K562 (cell line): Measurements from ENCODE around the gene PIGK. TPM values are rescaled to one million over a fixed set of nuclear protein-coding genes. Genes with fewer than 3 reads are reported as not detected.

Experiments used
- ATAC-seq: fragments of 200-7000 bp; cut with Tn5 transposase; 3 replicates; pipeline ENCODE4 v1.9.1; 2020; ENCODE audit warnings: moderate library complexity
- BruUV-seq: library from RNA; stranded (reverse); fragments of 400-500 nt; replicated peaks from 2 replicates; lab custom pipeline; 2021; lab: Mats Ljungman, UMichigan
- CTCF ChIA-PET: fragments of 300-600 bp; formaldehyde crosslinking; extraction: SDS; loops from one replicate; lab custom pipeline; 2021; ENCODE audit warnings: low intra/inter-chr PET ratio; lab: Yijun Ruan, JAX
- POLR2A ChIA-PET: fragments of 300-600, 350-650 bp; sonication (Branson Sonifier 250); formaldehyde crosslinking; extraction: SDS; loops from one replicate; lab custom pipeline; 2021; ENCODE audit warnings: antibody characterized with exemption, inconsistent platforms; lab: Yijun Ruan, JAX
- DNase-seq, 4 experiments: peaks; one replicate each; pipeline versions ENCODE4 v3.0.0 to v3.0.0-alpha.2; 2011 to 2018; ENCODE audit warnings: low spot score in 3 of 4, mixed read lengths in 3 of 4; ENCODE audit errors: extremely low read depth in 1 of 4
- FAIRE-seq: peaks from 2 replicates; lab custom pipeline; 2011; peaks lifted over from hg19 to GRCh38; lab: Jason Lieb, UNC
- H2AFZ ChIP-seq: 2 replicates; pipeline ENCODE4 v1.6.0; 2011; ENCODE audit warnings: low read depth, low read length, control low read depth, inconsistent platforms
- H3K27ac ChIP-seq: fragments of 200-600 bp; 3 replicates; pipeline ENCODE4 v1.8.0; 2011; ENCODE audit warnings: low read depth, mild to moderate bottlenecking, control low read depth, inconsistent platforms, low read length, moderate library complexity, mixed read lengths; ENCODE audit errors: extremely low read depth
- H3K27me3 ChIP-seq, 2 experiments: fragments of 300-600 bp in 1 of 2; 2 replicates in 1 of 2; 3 replicates in 1 of 2; pipeline versions ENCODE4 v1.6.0 to v1.8.0; 2011; ENCODE audit warnings: inconsistent platforms in 2 of 2, low read length in 2 of 2, mild to moderate bottlenecking in 1 of 2, mixed read lengths in 1 of 2, moderate library complexity in 1 of 2; ENCODE audit not compliant: control insufficient read depth in 2 of 2, insufficient read depth in 2 of 2
- H3K36me3 ChIP-seq: fragments of 300-600 bp; 3 replicates; pipeline ENCODE4 v1.8.0; 2011; ENCODE audit warnings: mild to moderate bottlenecking, low read length, inconsistent platforms; ENCODE audit not compliant: control insufficient read depth, insufficient read depth
- H3K4me1 ChIP-seq, 2 experiments: fragments of 200-600 bp in 1 of 2; replicated peaks in 1 of 2; 2 replicates in 1 of 2; 3 replicates in 1 of 2; pipeline versions ENCODE4 v1.5.1 to v1.8.0; 2011; ENCODE audit warnings: inconsistent platforms in 2 of 2, low read length in 2 of 2, mild to moderate bottlenecking in 1 of 2, mixed read lengths in 1 of 2, moderate library complexity in 1 of 2; ENCODE audit not compliant: control insufficient read depth in 2 of 2, insufficient read depth in 2 of 2
- H3K4me2 ChIP-seq: 2 replicates; pipeline ENCODE4 v1.6.1; 2011; ENCODE audit warnings: low read length, control low read depth, inconsistent platforms, mixed read lengths; ENCODE audit not compliant: insufficient read depth
- H3K4me3 ChIP-seq: fragments of 200-600 bp; sonication (generic), shearing (Covaris generic); 2 replicates; pipeline ENCODE4 v1.5.1; 2016; ENCODE audit warnings: control low read depth, inconsistent platforms
- H3K79me2 ChIP-seq: fragments of 200-600 bp; 3 replicates; pipeline ENCODE4 v1.8.0; 2011; ENCODE audit warnings: low read length, inconsistent platforms; ENCODE audit not compliant: control insufficient read depth, insufficient read depth
- H3K9ac ChIP-seq, 2 experiments: 2 replicates each; pipeline versions ENCODE4 v1.6.0 to v1.6.1; 2011; ENCODE audit warnings: low read depth in 2 of 2, low read length in 2 of 2, control low read depth in 1 of 2, inconsistent platforms in 1 of 2, mild to moderate bottlenecking in 1 of 2, mixed read lengths in 1 of 2; ENCODE audit not compliant: insufficient read depth in 1 of 2
- H3K9me1 ChIP-seq: one replicate; pipeline ENCODE4 v1.6.0; 2011; ENCODE audit warnings: inconsistent platforms, mild to moderate bottlenecking, low read length, moderate library complexity; ENCODE audit not compliant: control insufficient read depth, insufficient read depth
- H3K9me3 ChIP-seq: replicated peaks from 2 replicates; pipeline ENCODE4 v1.5.1; 2011; ENCODE audit warnings: low read depth, low read length, inconsistent platforms; ENCODE audit not compliant: control insufficient read depth, insufficient read depth
- H4K20me1 ChIP-seq: replicated peaks from 2 replicates; pipeline ENCODE4 v1.6.1; 2011; ENCODE audit warnings: low read length, inconsistent platforms, mixed read lengths; ENCODE audit not compliant: control insufficient read depth, insufficient read depth
- FIP1L1 ChIP-seq: fragments of 200-400 bp; formaldehyde crosslinking; IDR thresholded peaks from 2 replicates; pipeline ENCODE4 v1.6.1; 2018; ENCODE audit warnings: mild to moderate bottlenecking, low read depth, low read length; ENCODE audit not compliant: poor library complexity, severe bottlenecking
- NFXL1 ChIP-seq: fragments of 450-650 bp; formaldehyde crosslinking; IDR thresholded peaks from 2 replicates; pipeline ENCODE4 v1.4.0; 2021; ENCODE audit warnings: mild to moderate bottlenecking
- REST ChIP-seq, 2 experiments: fragments of 450-650 bp; formaldehyde crosslinking in 1 of 2; IDR thresholded peaks; 2 replicates each; pipeline versions ENCODE4 v1.4.0 to v1.6.1; 2014 to 2020; ENCODE audit warnings: mild to moderate bottlenecking in 2 of 2, borderline replicate concordance in 1 of 2, low read depth in 1 of 2
- ZFP1 ChIP-seq: fragments of 450-650 bp; formaldehyde crosslinking; IDR thresholded peaks from 2 replicates; pipeline ENCODE4 v1.4.0; 2020; ENCODE audit warnings: mild to moderate bottlenecking, mixed read lengths
- ZFX ChIP-seq: sonication (generic); formaldehyde crosslinking; IDR thresholded peaks from 2 replicates; pipeline ENCODE4 v1.8.0; 2022; ENCODE audit warnings: mild to moderate bottlenecking, missing genetic modification reagents, moderate library complexity
- WGBS: fragments of 100-300 bp; shearing (Covaris generic); methylation state at CpG from one replicate; pipeline ENCODE4 v1.1.6; 2016; ENCODE audit warnings: low coverage, mixed read lengths; ENCODE audit not compliant: insufficient coverage; ENCODE audit errors: missing lambda C conversion rate; 5-methylcytosine and 5-hydroxymethylcytosine counted together
- in situ Hi-C: fragments of 300-500 bp; cut with MboI; formaldehyde crosslinking; loops from 4 replicates; pipeline ENCODE4 v1.15.0; 2018; ENCODE audit warnings: inconsistent platforms, mixed read lengths
- intact Hi-C: fragments of 100-400 bp; cut with micrococcal nuclease; formaldehyde crosslinking; loops from 2 replicates; pipeline ENCODE4 v1.14.2; 2022
- polyA plus RNA-seq, 8 experiments: library from polyadenylated mRNA; depleted of rRNA in 4 of 8; stranded (reverse) in 5 of 8; unstranded in 3 of 8; fragments of >200 nt; fragmentation: Nextera tagmentation in 2 of 8; fragmentation: Illumina TruSeq in 1 of 8; extraction: Ambion mirVana in 2 of 8; extraction: Trizol in 1 of 8; gene quantifications; 2 replicates each; pipeline versions ENCODE4 v1.2.1 to v1.2.3, GENCODE V29; 2011 to 2014; ENCODE audit warnings: inconsistent platforms in 1 of 8, missing spikeins in 1 of 8
- total RNA-seq, 7 experiments: library from RNA; depleted of rRNA in 6 of 7; stranded (reverse); fragments of >200 nt in 6 of 7; fragmentation: Illumina TruSeq in 2 of 7; extraction: Trizol in 2 of 7; gene quantifications; 2 replicates each; pipeline versions ENCODE4 v1.2.1 to v1.2.3, GENCODE V29; 2011 to 2021; ENCODE audit warnings: low replicate concordance in 1 of 7
- TF ChIP-seq, protein P1 (sequence below): sonication (generic); formaldehyde crosslinking; IDR thresholded peaks from 2 replicates; pipeline ENCODE4 v1.8.0; 2022; ENCODE audit warnings: mild to moderate bottlenecking, missing genetic modification reagents, borderline replicate concordance
- TF ChIP-seq, protein P2 (sequence below), 2 experiments: fragments of 150-350 bp in 1 of 2; IDR thresholded peaks; 2 replicates each; pipeline ENCODE4 v1.6.1; 2012 to 2016; ENCODE audit warnings: low read depth in 2 of 2, low read length in 2 of 2, mild to moderate bottlenecking in 1 of 2, moderate library complexity in 1 of 2

Gene PIGK
- total and polyA plus RNA-seq, 9 of the 15 experiments (the other 6 are each of a cell fraction or from before 2014, with no cell fraction given), result 15.7 to 59.5 (median 29.9) TPM

- CTCF ChIA-PET, result no interaction called here
- no peaks in the 10 kb centered on the region; a peak in 1 of 5 replicates for H3K27me3 ChIP-seq
- TF ChIP-seq, protein P1, sequence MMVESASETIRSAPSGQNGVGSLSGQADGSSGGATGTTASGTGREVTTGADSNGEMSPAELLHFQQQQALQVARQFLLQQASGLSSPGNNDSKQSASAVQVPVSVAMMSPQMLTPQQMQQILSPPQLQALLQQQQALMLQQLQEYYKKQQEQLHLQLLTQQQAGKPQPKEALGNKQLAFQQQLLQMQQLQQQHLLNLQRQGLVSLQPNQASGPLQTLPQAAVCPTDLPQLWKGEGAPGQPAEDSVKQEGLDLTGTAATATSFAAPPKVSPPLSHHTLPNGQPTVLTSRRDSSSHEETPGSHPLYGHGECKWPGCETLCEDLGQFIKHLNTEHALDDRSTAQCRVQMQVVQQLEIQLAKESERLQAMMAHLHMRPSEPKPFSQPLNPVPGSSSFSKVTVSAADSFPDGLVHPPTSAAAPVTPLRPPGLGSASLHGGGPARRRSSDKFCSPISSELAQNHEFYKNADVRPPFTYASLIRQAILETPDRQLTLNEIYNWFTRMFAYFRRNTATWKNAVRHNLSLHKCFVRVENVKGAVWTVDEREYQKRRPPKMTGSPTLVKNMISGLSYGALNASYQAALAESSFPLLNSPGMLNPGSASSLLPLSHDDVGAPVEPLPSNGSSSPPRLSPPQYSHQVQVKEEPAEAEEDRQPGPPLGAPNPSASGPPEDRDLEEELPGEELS (CRISPR knock-in tag), result no peak
- TF ChIP-seq ZFX (no peak), ZFP1 (CRISPR knock-in tag) (no peak), NFXL1 (CRISPR knock-in tag) (no peak), FIP1L1 (no peak), REST (IDR thresholded peaks at IDR 0.05; ENCODE audit: borderline replicate concordance) (no peak), REST (CRISPR knock-in tag; IDR thresholded peaks at IDR 0.05; ENCODE audit: low read depth) (no peak)
- TF ChIP-seq, protein P2, sequence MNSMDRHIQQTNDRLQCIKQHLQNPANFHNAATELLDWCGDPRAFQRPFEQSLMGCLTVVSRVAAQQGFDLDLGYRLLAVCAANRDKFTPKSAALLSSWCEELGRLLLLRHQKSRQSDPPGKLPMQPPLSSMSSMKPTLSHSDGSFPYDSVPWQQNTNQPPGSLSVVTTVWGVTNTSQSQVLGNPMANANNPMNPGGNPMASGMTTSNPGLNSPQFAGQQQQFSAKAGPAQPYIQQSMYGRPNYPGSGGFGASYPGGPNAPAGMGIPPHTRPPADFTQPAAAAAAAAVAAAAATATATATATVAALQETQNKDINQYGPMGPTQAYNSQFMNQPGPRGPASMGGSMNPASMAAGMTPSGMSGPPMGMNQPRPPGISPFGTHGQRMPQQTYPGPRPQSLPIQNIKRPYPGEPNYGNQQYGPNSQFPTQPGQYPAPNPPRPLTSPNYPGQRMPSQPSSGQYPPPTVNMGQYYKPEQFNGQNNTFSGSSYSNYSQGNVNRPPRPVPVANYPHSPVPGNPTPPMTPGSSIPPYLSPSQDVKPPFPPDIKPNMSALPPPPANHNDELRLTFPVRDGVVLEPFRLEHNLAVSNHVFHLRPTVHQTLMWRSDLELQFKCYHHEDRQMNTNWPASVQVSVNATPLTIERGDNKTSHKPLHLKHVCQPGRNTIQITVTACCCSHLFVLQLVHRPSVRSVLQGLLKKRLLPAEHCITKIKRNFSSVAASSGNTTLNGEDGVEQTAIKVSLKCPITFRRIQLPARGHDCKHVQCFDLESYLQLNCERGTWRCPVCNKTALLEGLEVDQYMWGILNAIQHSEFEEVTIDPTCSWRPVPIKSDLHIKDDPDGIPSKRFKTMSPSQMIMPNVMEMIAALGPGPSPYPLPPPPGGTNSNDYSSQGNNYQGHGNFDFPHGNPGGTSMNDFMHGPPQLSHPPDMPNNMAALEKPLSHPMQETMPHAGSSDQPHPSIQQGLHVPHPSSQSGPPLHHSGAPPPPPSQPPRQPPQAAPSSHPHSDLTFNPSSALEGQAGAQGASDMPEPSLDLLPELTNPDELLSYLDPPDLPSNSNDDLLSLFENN (IDR thresholded peaks at IDR 0.05; ENCODE audit: low read depth in 2 of 2, low read length in 2 of 2), result no peak
Measured at GRCh38 chr1:77064246-77064645, 155.0 kb downstream of the PIGK start.

More at GRCh38 chr1:77064246-77064645, 155.0 kb downstream of the PIGK start:
- in situ Hi-C loops (no loop called here), intact Hi-C loops (no loop called here)
- no peak for ATAC-seq
- BruUV-seq, result no TSS peak
- Histone ChIP-seq H3K9me3 (no peaks in the 10 kb centered on the region), H3K36me3 (no peaks in the 10 kb centered on the region), H2AFZ (no peak overlapping the region), H3K9me1 (no peaks in the 10 kb centered on the region), H3K4me2 (no peak overlapping the region), H4K20me1 (no peaks in the 10 kb centered on the region), H3K9ac (no peak overlapping the region), H3K4me1 (no peaks in the 10 kb centered on the region), H3K4me3 (no peak overlapping the region), H3K79me2 (no peaks in the 10 kb centered on the region), H3K27ac (no peak overlapping the region)
- WGBS, result 0% methylated on average over 2 of the region's 2 CpGs
- POLR2A ChIA-PET, result no interaction called here
- FAIRE-seq, result no peak
- DNase-seq, result no peak
